ENCODE results near the gene SH3TC1.

- TF ChIP-seq CTCF (IDR thresholded peaks at IDR 0.05; ENCODE audit: insufficient read depth, low read length, poor library complexity, severe bottlenecking) (no peak), EZH2phosphoT487 (conservative IDR thresholded peaks at IDR 0.05; ENCODE audit: low read length) (no peak)
Observed at GRCh38 chr4:8179074-8179473, 20.0 kb upstream of the SH3TC1 start.

All from SU-DHL-6 (cell line).